ENCODE data around the gene MBD1. TPM values are rescaled to one million over a fixed set of nuclear protein-coding genes. Genes with fewer than 3 reads are reported as not detected.
"Not testable (repeated sequence)": the region's sequence is repeated elsewhere in the genome, so short reads cannot be mapped to it uniquely, and the experiment has no call there.

The MBD1 gene
- total and polyA plus RNA-seq, 12 donors: 29.5 to 59.0 (median 45.1) TPM

- Histone ChIP-seq H3K36me3 (no peaks in the 10 kb centered on the region), H3K4me1 (no peaks in the 10 kb centered on the region), H3K4me3 (no peak overlapping the region), H3K27ac (no peak overlapping the region), H3K27me3 (no peaks in the 10 kb centered on the region), H3K9me3 (no peaks in the 10 kb centered on the region)
- intact Hi-C loops (cut with DNase I): no loop called here
- ATAC-seq (no peak), DNase-seq (no peak)
- no peak for TF ChIP-seq CTCF (IDR thresholded peaks at IDR 0.05)
- WGBS, 2 donors: 84 to 85% methylated on average over 3 of the region's 3 CpGs
These were observed 30.4 kb downstream of the MBD1 start for GRCh38 chr18:50250935-50251334.

- Histone ChIP-seq H3K27ac (no peak overlapping the region), H3K27me3 (no peaks in the 10 kb centered on the region), H3K9me3 (no peaks in the 10 kb centered on the region), H3K4me1 (no peaks in the 10 kb centered on the region), H3K36me3 (no peaks in the 10 kb centered on the region), H3K4me3 (no peak overlapping the region)
- intact Hi-C loops (cut with DNase I): no loop called here
- no peak for TF ChIP-seq CTCF (IDR thresholded peaks at IDR 0.05)
- DNase-seq: no peak
- no peak for ATAC-seq
These were observed 31.7 kb downstream of the MBD1 start for GRCh38 chr18:50249576-50249975.

GRCh38 chr18:50247561-50247960 is 33.8 kb downstream of the MBD1 start:
- H3K9me3 ChIP-seq: no peaks in the 10 kb centered on the region
- H3K27ac ChIP-seq: no peak overlapping the region
- DNase-seq: no peak
- intact Hi-C loops (cut with DNase I): no loop called here
- no peaks in the 10 kb centered on the region for H3K27me3 ChIP-seq
- H3K4me1 ChIP-seq: no peaks in the 10 kb centered on the region
- no peak for ATAC-seq
- TF ChIP-seq CTCF (IDR thresholded peaks at IDR 0.05): no peak
- H3K36me3 ChIP-seq: no peaks in the 10 kb centered on the region
- H3K4me3 ChIP-seq: no peak overlapping the region

GRCh38 chr18:50241768-50242167 is 39.6 kb downstream of the MBD1 start:
- DNase-seq; H3K4me3 ChIP-seq; H3K27me3 ChIP-seq; H3K4me1 ChIP-seq; intact Hi-C loops (cut with DNase I); ATAC-seq; H3K36me3 ChIP-seq; H3K27ac ChIP-seq: not testable (repeated sequence)
- 72 to 90% methylated on average over 8 of the region's 8 CpGs for WGBS, 2 donors
- peaks cover 0 to 19% (median 2%) of the 10 kb centered on the region in 11 donors for H3K9me3 ChIP-seq

- H3K27ac ChIP-seq: no peak overlapping the region
These were observed 41.2 kb downstream of the MBD1 start for GRCh38 chr18:50240080-50240563.

More at GRCh38 chr18:50240080-50240563, 41.2 kb downstream of the MBD1 start:
- 87 to 89% methylated on average over 3 of the region's 3 CpGs for WGBS, 2 donors
- ATAC-seq (no peak), DNase-seq (no peak)
- no peak overlapping the region for H3K4me3 ChIP-seq
- peaks cover 0 to 19% (median 2%) of the 10 kb centered on the region in 11 donors for H3K9me3 ChIP-seq
- intact Hi-C loops (cut with DNase I): no loop called here
- H3K27me3 ChIP-seq: peaks cover 0 to 2% (median 0%) of the 10 kb centered on the region in 7 donors
- no peak for TF ChIP-seq CTCF (IDR thresholded peaks at IDR 0.05)
- no peaks in the 10 kb centered on the region for H3K4me1 ChIP-seq
- H3K36me3 ChIP-seq: no peaks in the 10 kb centered on the region
